Astrocyte of the hippocampus (primary cell): ENCODE data around the gene BRIP1.
"Not testable (repeated sequence)": the region's sequence is repeated elsewhere in the genome, so short reads cannot be mapped to it uniquely, and the experiment has no call there.

Experiments used
- DNase-seq: peaks from one replicate; pipeline ENCODE4 v3.0.0; 2011; ENCODE audit warnings: low read depth, low spot score

The BRIP1 gene

DNA sequence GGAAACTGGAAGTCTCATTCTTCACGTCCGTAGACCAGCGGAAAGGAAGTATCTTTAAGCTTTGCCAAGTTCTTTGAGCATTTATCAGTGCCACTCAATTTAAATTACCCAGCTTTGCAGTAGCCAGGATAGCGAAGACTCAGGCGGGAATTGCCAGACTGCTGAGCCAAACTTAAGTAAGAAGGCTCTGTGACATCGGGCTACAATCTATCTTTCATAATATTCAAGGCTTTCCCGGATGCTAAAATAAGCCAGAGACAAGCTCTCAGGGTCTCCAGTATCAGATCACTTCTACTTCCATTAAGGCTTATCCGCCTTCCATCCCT lies 436 bp upstream of the BRIP1 start:
- no peak for DNase-seq

DNA sequence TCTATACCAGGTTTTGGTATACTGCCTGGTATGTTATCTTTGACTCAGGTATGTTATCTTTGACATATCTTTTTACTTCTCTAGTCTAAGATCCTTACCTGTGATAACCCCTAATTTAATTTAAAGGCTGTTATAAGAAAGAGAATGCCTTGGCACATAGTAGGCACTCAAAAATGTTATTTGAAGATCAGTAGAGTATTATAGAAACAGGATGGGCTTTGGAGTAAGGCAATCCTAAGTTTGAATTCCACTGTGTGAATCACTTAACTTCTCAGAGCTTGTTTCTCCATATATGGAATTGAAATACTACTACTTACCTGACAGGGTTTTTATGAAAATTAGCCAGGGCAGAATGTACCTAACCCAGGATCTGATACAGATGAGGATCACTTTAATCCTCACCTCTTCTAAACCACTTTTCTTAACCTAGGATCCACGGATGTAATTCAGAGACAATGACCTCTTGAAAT lies 1.2 kb downstream of the BRIP1 start:
- peak; percentile 44 for DNase-seq

DNA sequence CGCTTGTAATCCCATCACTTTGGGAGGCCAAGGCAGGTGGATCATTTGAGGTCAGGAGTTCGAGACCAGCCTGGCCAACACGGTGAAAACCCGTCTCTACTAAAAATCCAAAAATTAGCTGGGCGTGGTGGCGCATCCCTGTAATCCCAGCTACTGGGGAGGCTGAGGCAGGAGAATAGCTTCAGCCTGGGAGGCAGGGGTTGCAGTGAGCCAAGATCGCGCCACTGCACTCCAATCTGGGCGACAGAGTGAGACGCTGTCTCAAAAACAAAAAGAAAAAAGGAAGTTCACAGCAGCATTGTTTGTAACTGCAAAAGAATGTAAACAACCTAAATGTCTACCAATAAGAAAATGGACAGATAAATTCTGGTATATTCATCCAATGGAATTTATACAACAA lies 2.9 kb downstream of the BRIP1 start:
- not testable (repeated sequence) for DNase-seq

DNA sequence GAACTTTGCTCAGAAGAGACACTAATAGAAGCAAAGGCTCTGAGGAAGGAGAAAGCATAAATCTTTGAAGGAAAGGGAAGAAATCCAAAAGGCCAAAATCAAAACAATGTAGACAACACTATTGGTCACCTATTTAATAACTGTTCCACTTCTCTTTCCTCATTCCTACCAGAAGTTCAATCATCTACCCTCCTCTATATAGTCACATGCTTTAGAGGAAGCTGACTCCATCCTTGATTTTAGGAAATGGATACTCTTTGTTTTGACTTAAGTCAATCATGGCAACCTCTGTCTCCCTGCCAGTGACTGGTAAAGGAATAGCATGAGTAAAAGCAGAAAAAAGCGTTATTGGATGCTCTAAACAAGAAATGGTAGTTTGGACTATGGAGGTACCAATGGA lies 7.3 kb downstream of the BRIP1 start:
- no peak for DNase-seq

DNA sequence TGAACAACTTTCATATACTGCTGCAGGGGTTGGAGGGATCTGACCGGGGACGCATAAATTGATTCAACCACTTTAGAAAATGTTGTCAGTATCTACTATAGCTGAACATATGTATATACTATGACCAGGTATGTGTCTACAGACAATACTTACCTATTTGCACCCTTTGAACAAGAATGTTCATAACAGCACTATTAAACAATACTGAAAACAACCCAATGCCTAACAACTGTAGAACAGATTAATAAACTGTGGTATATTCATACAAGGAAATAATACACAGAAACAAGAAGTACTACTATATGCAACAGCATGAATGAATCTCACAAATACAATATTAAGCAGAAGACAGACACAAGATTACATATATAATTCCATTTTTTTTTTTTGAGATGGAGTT lies 10.5 kb downstream of the BRIP1 start:
- no peak for DNase-seq

DNA sequence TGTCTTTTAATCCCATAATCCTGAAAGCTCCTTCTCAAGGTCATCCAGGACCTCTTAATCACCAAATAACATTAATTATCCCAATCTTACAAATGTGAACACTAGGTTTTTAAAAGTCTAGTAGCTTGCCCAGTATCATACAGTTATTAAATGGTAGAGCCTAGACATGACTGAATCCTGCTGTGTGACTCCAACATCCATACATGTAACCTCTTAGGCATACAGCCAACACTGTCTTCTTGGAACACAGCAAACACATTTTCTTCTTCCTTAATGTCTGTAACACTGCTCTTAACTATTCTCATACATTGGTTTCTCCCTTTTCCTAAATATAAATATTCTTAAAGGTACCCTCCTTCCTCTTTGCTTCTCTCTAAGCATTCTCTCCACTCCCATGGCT lies 13.7 kb downstream of the BRIP1 start:
- DNase-seq, result no peak

DNA sequence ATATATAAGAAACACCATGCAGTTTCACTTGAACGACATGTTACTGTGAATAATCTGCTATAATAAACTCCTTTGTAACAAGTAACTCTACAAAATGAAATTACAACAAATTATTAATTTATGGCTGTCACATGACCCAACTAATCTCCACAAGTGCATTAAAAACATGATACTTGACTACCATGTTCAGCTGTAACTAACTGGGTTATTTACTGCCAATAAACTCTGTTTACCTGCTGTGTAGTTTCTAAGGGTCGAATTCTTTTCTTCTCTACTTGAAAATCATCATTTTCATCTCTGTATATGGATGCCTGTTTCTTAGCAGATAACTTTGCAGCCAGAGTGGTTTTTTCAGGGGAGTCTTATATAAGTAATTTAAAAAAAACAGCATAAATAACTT lies 14.4 kb downstream of the BRIP1 start:
- DNase-seq, result no peak

DNA sequence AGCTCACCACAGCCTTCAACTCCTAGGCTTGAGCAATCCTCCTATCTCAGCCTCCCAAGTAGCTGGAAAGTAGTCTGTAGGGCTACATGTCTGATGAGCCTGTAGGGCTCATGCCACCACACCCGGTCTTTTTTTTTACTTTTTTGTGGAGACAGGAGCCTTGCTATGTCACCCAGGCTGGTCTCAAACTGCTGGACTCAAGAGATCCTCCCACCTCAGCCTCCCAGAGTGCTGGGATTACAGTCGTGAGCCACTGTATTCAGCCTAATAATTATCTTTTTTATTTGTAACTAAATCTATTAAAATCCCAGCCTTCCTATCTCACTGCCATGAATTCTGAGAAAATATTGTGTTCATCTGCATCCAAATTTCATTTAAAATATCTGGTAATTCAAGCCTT lies 15.1 kb downstream of the BRIP1 start:
- DNase-seq, result no peak

DNA sequence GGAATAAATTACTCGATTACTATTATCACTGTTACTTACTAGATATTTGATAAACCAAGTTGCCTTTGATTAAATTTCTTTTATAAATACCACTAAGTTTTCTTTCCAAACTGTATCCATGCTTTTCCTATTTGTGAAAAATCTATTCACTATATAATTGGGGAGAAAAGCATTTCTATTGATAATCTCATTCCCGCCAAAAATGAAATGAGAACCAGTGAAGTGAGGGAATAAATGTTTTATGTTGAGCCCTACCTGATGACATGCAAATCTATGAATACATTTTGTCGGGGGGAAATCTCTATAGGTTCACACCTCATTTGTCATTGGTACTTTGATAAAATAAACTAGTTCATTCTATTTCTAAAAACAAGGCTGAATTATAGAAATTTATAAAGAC lies 15.7 kb downstream of the BRIP1 start:
- no peak for DNase-seq

DNA sequence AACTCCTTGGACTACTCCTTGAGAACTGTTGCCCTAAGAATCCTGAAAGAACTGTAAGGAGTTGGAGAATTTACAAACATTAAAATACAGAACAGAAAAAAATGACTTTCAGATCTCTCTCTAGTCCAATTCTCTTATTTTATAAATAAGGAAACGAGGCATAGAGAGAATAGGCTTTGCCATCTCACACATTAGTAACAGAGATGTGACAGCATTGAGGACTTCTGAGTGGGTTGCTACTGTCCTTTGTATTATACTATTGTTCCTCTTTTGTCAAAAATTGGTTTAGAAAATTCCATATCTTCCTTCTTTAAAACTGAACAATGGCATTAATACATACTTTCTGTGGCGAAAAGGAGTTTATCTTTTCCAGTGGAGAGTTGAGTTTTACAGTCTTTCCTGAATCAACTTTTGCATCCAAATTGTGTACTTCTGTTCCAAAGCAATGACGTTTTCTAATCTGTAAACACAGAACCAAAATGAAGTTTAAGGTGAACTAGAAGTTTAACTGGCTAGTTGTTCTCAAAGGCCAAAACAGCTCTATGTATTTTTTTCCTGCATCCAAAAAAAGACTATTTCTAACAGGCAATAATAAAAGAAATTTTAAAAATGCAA lies 16.5 kb downstream of the BRIP1 start:
- DNase-seq, result no peak

DNA sequence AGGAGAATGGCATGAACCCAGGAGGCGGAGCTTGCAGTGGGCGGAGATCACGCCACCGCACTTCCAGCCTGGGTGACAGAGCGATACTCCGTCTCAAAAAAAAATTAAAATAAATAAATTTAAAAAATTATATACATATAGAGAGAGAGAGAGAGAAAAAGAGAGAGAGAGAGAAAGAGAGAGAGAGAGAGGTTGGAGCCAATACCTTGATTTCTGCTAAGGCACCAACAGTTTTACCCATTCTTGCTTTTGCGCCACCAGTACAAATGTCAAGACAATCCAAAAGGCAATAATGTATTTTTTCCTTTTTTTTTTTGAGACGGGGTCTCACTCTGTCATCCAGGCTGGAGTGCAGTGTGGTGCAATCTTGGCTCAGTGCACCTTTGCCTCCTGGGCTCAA lies 17.2 kb downstream of the BRIP1 start:
- no peak for DNase-seq

DNA sequence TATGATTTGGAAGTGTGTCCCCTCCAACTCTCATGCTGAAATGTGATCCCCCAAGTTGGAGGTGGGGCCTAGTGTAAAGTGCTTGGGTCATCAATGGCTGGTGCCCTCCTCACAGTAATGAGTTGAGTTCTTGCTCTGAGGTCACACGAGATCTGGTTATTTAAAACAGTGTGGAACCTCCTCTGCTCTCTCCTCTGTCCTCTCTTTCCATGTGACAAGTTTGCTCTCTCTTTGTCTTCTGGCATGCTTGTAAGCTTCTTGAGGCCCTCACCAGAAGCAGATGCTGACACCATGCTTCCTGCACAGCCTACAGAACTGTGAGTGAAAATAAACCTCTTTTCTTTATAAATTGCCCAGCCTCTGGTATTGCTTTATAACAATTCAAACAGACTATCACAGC lies 19.9 kb downstream of the BRIP1 start:
- DNase-seq, result no peak

DNA sequence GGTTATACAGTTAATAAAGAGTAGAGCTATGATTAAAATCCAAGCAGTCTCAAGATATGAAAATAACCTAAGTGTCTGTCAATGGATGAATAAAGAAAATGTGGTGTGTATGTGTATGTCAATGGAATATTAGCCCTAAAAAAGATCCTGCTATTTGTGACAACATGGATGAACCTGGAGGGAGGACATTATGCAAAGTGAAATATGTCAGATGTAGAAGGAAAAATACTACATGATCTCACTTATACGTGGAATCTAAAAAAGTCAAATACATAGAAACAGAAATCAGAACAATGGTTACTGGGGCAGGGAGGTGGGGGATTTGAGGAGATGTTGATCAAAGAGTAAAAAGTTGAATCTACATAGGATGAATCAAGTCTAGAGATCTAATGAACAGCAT lies 20.4 kb downstream of the BRIP1 start:
- no peak for DNase-seq

DNA sequence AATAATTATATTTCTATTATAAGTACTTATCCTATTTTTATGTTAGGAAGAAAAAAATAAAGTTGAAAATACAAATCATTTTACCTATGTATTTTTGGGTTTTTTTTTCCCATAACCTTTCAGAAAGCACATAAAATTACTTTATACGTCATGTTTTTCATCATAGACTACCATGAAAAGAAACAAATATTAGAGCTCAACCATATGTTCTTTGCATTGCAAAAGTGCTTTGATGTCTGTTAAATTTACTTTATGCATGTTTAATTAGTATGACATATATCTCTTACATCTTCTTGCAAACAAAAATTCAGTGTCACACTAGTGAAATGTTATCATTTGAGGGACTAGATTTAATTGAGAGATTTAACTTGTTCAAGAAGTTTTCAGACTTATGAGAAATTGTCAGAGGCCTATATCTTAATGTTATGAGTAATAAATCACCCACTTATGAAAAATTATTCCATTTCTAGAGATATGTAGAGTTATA lies 24.0 kb downstream of the BRIP1 start:
- no peak for DNase-seq

DNA sequence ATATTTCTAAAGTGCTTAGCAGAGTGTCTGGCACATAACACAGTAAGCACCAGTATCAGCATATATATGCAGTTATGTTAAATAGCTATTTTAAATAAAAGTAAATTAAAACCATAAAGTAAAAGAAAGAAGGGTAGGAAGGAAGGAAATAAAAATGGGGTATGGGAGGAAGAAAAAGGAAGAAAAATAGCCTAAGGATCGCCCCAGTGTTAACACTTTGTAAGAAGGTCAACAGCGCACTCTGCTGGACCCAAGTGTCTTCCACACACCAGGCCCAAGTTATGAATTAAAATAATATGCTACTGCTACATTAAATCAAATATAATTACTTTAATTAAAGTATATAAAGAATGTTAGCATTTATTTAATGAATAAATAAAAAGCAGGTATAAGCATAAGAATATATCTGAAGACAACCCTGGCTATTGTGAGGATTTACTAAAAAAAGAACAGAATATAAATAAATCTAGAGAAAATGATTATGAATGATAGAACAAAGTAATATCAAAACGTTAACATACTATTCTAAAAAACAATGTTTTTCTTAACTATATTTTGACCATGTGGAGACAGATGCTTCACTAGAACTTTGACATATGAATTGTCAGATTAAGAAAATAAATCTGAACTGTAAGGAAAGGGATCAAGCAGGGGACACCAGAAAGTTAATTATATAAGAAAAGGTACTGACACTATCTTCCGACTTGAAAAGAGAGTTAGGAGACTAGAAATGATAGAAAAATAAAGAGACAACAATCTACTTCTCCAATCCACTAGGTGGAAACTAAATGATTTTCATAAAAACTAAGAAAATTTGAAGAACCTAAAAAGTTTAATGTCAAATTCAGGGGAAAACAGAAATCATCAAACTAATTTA lies 25.9 kb downstream of the BRIP1 start:
- peak; percentile 78 for DNase-seq

DNA sequence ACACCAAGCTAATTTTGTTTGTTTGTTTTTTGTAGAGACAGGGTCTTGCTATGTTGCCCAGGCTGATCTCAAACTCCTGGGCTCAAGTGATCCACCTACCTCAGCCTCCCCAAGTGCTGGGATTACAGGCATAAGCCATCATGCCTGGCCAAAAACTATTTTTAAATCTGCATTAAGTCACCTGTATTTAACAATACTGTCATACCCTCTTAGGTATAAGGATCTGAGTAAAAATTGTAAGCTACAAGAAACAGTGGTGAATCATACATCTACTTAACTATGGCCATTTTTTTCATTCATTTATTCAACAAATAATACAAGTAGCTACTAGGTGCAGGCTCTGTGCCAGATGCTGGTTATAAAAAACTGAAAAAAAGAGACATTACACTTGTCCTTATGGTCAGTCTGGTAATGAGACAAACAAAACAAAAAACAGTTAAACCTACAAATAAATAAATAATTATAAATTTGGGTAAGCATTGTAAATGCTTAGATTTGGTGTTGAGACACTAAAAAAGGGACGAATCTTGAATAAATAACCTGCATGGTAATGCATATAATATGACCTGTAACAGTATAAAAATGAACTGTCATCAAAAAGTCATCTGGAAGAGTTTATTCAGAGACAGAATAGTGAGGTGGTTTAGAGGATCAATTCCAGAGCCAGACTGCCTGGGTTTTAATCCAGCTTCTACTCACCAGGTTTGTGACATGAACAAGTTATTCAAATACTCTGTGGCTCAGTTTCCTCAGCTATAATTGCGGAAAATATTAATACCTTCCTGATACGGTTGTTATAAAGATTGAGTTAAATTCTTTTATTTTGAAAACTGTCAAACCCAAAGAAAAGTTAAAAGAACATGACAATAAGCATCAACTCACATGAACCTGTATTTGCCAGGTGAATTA lies 26.8 kb downstream of the BRIP1 start:
- DNase-seq, result no peak

DNA sequence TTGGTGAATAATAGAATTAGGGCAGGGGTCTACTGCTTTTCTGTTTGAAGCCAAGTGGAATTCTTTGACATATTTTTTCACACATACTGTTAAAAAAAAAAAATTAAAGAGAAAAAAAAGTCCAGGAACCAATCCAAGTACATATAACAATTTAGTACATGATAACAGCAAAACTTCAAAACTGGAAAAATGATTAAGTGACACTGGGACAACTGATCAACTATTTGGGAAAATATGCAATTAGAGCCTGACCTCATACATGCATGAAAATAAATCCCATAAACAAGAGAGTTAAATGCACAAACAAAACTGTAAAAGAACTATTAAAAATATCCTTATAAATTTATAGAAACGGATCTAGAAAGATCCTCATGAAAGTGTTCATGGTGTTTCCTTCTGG lies 27.7 kb downstream of the BRIP1 start:
- no peak for DNase-seq

DNA sequence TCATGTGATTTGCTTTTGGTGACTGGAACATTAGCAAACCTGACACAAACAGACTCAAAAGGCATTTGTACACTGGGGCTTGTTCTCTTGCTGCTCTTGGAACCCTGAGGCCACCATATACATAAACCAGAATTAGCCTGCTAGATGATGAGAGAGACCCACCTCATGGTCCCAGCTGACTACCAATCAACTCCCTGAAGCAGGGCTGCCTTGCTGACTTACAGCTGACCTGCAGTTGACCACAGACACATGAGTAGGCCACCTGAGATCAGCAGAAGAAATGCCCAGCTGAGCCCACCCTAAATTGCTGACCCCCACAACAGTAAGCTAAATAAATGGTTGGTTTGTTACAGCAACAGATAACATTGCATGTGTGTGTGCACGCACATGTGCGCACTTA lies 28.7 kb downstream of the BRIP1 start:
- DNase-seq, result no peak

DNA sequence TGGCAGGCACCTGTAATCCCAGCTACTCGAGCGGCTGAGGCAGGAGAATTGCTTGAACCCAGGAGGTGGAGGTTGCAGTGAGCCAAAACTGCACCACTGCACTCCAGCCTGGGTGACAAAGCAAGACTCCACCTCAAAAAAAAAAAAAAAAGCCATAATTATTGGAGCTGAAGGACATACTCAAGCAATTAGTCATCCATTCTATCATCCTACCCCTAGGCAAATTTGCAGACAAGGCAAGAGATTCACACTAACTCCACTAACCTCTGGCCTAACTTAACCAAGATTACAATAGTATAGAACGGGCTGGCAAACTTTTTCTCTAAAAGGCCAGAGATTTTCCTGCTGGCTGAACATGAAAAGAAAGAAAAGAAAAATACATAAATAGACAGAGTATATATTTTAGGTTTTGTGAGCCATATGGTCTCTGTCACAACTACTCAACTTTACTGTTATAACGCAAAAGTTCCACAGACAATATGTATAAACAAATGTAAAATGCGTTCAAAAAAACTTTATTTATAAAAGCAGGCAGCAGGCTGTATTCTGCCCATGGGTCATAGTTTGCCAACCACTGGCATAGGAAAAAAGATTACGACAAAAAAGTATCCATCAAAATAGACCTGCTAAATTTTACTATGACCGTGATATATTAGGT lies 29.7 kb downstream of the BRIP1 start:
- DNase-seq, result peak; percentile 56

DNA sequence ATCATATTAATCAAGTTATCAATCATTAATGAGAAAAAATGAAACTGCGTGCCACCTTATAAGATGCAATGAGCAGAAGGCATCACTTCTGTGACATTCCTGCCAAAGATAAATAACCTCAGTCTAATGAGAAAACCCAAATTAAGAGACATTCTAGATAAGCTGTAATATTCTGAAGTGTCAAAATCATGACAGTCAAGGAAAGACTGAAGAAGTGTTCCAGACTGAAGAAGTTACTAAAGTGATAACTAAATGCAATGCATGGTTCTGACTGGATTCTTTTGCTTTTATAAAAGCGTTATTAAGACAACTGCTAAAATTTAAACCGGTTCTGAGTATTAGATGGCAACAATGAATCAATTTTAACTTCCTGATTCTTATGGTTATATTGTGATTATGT lies 30.9 kb downstream of the BRIP1 start:
- no peak for DNase-seq

DNA sequence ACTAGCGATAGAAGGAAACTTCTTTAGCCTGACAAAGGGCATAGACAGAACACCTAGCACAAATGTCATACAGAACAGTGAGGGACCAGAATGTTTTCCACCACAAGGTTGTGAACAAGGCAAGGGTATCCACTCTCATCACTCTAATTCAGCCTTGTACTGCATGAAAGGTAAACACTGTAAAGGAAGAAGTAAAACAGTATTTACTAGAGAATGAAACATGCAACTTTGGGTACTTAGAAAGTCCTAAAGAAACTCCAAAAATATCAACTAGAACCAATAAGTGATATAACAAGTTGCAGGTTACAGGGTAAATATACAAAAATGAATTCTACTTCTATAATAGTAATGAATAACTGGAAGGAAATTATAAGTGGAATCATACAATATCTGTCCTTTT lies 32.2 kb downstream of the BRIP1 start:
- no peak for DNase-seq

DNA sequence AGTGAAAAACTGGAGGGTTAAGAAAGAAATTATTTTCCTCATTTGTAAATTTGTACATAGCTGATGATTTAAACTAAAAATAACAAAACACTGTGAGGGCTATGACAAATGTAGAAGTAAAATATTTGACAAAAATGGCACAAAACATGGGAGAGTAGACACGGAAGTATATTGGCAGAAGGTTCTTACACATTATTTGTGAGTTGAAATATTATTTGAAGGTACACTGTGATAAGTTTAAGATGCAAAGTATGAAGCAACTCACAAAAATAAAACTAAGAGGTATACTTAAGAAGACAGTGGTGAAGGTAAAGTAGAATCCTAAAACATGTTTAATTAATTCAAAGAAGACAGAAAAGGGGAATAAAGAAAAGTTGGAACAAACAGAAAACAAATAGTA lies 34.6 kb downstream of the BRIP1 start:
- no peak for DNase-seq
